Chondrocyte (in vitro differentiated cells): ENCODE results near the gene NPIPA1. TPM values are rescaled to one million over a fixed set of nuclear protein-coding genes. Genes with fewer than 3 reads are reported as not detected.
A peak's percentile ranks its signal among the peaks of the same experiment; 100 is the strongest.
"Not testable (repeated sequence)": the region's sequence is repeated elsewhere in the genome, so short reads cannot be mapped to it uniquely, and the experiment has no call there.

Source experiments
- DNase-seq: peaks from one replicate; pipeline ENCODE4 v3.0.0; 2021; ENCODE audit warnings: mixed read lengths, low spot score
- H3K27ac Mint-ChIP-seq: one replicate; pipeline ENCODE4 v1.8.0; 2021; ENCODE audit warnings: mild to moderate bottlenecking, moderate library complexity, mixed read lengths; ENCODE audit not compliant: unreplicated experiment
- H3K27me3 Mint-ChIP-seq: 2 replicates; pipeline ENCODE4 v1.8.0; 2021; ENCODE audit warnings: low read depth, mixed read lengths
- H3K36me3 Mint-ChIP-seq: 2 replicates; pipeline ENCODE4 v1.8.0; 2021; ENCODE audit warnings: low read depth, mixed read lengths
- H3K4me1 Mint-ChIP-seq: 2 replicates; pipeline ENCODE4 v1.8.0; 2021; ENCODE audit warnings: low read depth, mild to moderate bottlenecking, mixed read lengths
- H3K4me3 Mint-ChIP-seq: one replicate; pipeline ENCODE4 v1.8.0; 2021; ENCODE audit warnings: mild to moderate bottlenecking, moderate library complexity, mixed read lengths; ENCODE audit not compliant: unreplicated experiment
- H3K9me3 Mint-ChIP-seq: 2 replicates; pipeline ENCODE4 v1.8.0; 2021; ENCODE audit warnings: low read depth, mixed read lengths
- CTCF ChIP-seq: fragments of 200-600 bp; sonication (generic); IDR thresholded peaks from 2 replicates; pipeline ENCODE4 v1.5.0; 2021; ENCODE audit warnings: antibody characterized with exemption, mild to moderate bottlenecking, moderate library complexity
- long read RNA-seq: library from polyadenylated mRNA; stranded (forward); transcript quantifications from one replicate; pipeline ENCODE4 v2.0.0, GENCODE V29; 2021
- total RNA-seq: library from RNA; stranded (reverse); gene quantifications from 3 replicates; pipeline ENCODE4 v1.2.1, GENCODE V29; 2021

The NPIPA1 gene
- 119 to 145 TPM (median 143 TPM) in 3 replicates for total RNA-seq
- long read RNA-seq, partial matches to known transcripts = 0 of 4 reads
- long read RNA-seq, other reads (novel, unspliced or antisense) = 3 of 4 reads

DNA sequence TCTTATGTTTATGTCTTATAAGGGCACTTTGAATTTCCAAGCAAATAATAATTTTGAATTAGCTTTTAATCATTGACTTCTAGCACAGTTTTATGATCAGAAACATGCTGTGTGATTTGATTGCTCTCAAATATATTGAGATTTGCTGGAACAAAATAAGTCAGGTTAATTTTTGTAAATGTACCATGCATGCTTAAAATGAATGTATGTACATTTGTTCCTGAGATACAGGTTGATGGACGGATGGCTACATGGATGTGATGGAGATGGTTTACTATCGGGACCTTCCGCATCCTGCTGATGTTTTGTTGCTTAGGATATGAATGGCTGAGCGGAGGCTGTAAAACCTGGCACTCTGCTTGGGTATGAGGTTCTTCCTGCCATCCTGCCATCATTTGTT, at the start of gene NPIPA1:
Gene NPIPA1 (plus strand): TSS at position 301 of the 400 bp plus-strand sequence. CDS start 0 bp downstream, at position 301.
- not testable (repeated sequence) for H3K4me3 Mint-ChIP-seq, H3K9me3 Mint-ChIP-seq, H3K27ac Mint-ChIP-seq, H3K4me1 Mint-ChIP-seq, H3K27me3 Mint-ChIP-seq, H3K36me3 Mint-ChIP-seq, DNase-seq

GRCh38 chr16:14892111-14892510, 45.1 kb upstream of the NPIPA1 start:
- H3K4me3 Mint-ChIP-seq, H3K4me1 Mint-ChIP-seq, H3K27me3 Mint-ChIP-seq, DNase-seq, H3K9me3 Mint-ChIP-seq, H3K36me3 Mint-ChIP-seq, H3K27ac Mint-ChIP-seq: not testable (repeated sequence)

DNA sequence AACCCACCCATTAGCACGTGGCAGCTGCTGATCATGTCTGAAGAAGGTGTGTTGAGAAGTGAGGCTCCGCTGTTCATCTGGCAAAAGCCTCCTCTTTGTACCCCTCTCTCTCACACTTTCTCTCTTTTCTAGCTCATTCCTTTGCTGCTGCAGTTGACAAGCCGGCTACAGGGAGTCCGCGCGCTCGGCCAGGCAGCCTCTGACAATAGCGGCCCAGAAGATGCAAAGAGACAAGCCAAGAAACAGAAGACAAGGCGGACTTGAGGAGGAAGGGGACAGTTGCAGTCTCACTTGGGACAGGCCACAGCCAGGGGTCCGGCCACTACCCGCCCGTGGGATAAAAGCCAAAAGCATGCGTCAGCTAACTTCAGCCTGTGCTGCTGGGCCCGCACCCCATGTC, 41.9 kb upstream of the NPIPA1 start:
- H3K9me3 Mint-ChIP-seq, H3K36me3 Mint-ChIP-seq, H3K4me1 Mint-ChIP-seq, H3K4me3 Mint-ChIP-seq, H3K27ac Mint-ChIP-seq, H3K27me3 Mint-ChIP-seq, DNase-seq: not testable (repeated sequence)

GRCh38 chr16:14896023-14896422, 41.2 kb upstream of the NPIPA1 start:
- not testable (repeated sequence) for H3K27ac Mint-ChIP-seq, H3K4me1 Mint-ChIP-seq, H3K27me3 Mint-ChIP-seq, H3K9me3 Mint-ChIP-seq, H3K4me3 Mint-ChIP-seq, H3K36me3 Mint-ChIP-seq, DNase-seq

- H3K4me1 Mint-ChIP-seq, H3K9me3 Mint-ChIP-seq, H3K27ac Mint-ChIP-seq, H3K4me3 Mint-ChIP-seq, DNase-seq, H3K36me3 Mint-ChIP-seq, H3K27me3 Mint-ChIP-seq: not testable (repeated sequence)
- TF ChIP-seq CTCF = peak; percentile 62
Measured at GRCh38 chr16:14897006-14897664, 40.1 kb upstream of the NPIPA1 start.

GRCh38 chr16:14898162-14898561, 39.1 kb upstream of the NPIPA1 start:
- H3K27ac Mint-ChIP-seq, DNase-seq, H3K4me3 Mint-ChIP-seq, H3K27me3 Mint-ChIP-seq, H3K36me3 Mint-ChIP-seq, H3K4me1 Mint-ChIP-seq, H3K9me3 Mint-ChIP-seq: not testable (repeated sequence)

DNA sequence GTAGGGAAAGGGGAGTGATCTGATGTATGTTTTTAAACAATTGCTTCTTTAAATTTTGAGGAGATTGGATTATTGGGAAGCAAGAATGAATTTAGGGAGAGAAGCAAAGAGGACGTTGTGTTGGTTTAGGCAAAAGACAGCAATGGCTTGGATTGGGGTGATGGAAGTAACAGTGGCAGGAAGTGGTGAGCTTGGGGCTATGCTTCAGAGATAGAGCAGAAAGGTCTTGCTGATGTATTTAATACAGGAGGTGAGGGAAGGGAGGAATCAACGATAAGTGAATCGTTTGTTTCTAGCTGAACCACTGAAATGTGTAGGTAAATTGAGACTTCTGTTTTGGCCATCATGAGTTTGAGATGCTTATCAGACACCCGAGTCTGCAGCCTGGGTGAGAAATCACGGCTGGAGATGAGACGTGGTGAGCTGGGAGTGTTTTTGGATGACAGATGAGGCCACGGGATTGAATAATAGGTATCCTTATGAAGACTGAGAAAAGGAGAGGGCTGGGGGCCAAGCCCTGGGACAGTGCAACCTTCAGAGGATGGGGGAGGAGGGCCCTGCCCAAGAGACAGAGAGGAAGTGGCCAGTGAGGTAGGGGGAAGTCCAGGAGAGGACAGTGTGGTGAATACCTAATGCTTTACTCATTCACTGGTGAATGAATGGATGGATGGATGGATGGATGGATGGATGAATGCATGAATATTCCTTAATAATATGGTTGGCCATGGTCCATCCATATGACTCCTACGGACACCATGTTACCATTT, 33.9 kb upstream of the NPIPA1 start:
- not testable (repeated sequence) for H3K4me3 Mint-ChIP-seq, H3K27me3 Mint-ChIP-seq, H3K9me3 Mint-ChIP-seq, H3K27ac Mint-ChIP-seq, H3K36me3 Mint-ChIP-seq, H3K4me1 Mint-ChIP-seq
- DNase-seq = peak; percentile 86

GRCh38 chr16:14909744-14910143, 27.5 kb upstream of the NPIPA1 start:
- H3K4me3 Mint-ChIP-seq, H3K27ac Mint-ChIP-seq, H3K27me3 Mint-ChIP-seq, H3K9me3 Mint-ChIP-seq, DNase-seq, H3K36me3 Mint-ChIP-seq, H3K4me1 Mint-ChIP-seq: not testable (repeated sequence)

- not testable (repeated sequence) for H3K36me3 Mint-ChIP-seq, H3K4me3 Mint-ChIP-seq, H3K27me3 Mint-ChIP-seq, DNase-seq, H3K4me1 Mint-ChIP-seq, H3K9me3 Mint-ChIP-seq, H3K27ac Mint-ChIP-seq
Measured at GRCh38 chr16:14910833-14911629, 26.2 kb upstream of the NPIPA1 start.

DNA sequence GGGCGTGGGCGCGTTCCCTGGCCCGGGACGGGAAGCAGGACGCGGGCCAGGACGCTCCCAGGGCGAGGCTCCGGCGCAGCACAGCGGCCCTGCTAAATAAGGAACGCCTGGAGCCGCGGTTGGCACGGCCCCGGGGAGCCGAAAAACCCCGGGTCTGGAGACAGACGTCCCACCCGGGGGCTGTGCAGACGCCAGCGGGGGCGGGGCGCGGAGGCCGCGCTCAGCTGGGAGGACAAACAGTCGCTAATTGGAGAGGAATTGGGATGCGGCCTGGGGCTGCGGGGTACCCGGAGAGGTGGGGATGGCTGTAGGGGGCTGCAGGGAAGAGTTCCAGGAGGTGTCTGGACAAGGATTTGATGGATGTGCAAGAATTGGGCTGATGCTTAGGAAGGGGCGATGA, 25.3 kb upstream of the NPIPA1 start:
- not testable (repeated sequence) for H3K27me3 Mint-ChIP-seq, H3K9me3 Mint-ChIP-seq, H3K4me1 Mint-ChIP-seq, H3K36me3 Mint-ChIP-seq
- H3K4me3 Mint-ChIP-seq = peak overlapping the region; percentile 80
- DNase-seq = peak; percentile 96
- peak overlapping the region; percentile 85 for H3K27ac Mint-ChIP-seq

- H3K4me3 Mint-ChIP-seq, H3K27me3 Mint-ChIP-seq, H3K9me3 Mint-ChIP-seq, DNase-seq, H3K4me1 Mint-ChIP-seq, H3K36me3 Mint-ChIP-seq, H3K27ac Mint-ChIP-seq: not testable (repeated sequence)
Measured at GRCh38 chr16:14912588-14912987, 24.7 kb upstream of the NPIPA1 start.
